Stimulated activated CD8-positive, alpha-beta memory T cell treated with anti-CD3 and anti-CD28 coated beads, Interleukin-7, amount 100 ng/mL, for 4 hours (primary cell): ENCODE results near the gene IVD.

Experiments
- DNase-seq, 2 donors: peaks; one replicate each; pipeline ENCODE4 v3.0.0-alpha.2; 2020; ENCODE audit warnings: low read depth in 2 of 2

The IVD gene

DNA sequence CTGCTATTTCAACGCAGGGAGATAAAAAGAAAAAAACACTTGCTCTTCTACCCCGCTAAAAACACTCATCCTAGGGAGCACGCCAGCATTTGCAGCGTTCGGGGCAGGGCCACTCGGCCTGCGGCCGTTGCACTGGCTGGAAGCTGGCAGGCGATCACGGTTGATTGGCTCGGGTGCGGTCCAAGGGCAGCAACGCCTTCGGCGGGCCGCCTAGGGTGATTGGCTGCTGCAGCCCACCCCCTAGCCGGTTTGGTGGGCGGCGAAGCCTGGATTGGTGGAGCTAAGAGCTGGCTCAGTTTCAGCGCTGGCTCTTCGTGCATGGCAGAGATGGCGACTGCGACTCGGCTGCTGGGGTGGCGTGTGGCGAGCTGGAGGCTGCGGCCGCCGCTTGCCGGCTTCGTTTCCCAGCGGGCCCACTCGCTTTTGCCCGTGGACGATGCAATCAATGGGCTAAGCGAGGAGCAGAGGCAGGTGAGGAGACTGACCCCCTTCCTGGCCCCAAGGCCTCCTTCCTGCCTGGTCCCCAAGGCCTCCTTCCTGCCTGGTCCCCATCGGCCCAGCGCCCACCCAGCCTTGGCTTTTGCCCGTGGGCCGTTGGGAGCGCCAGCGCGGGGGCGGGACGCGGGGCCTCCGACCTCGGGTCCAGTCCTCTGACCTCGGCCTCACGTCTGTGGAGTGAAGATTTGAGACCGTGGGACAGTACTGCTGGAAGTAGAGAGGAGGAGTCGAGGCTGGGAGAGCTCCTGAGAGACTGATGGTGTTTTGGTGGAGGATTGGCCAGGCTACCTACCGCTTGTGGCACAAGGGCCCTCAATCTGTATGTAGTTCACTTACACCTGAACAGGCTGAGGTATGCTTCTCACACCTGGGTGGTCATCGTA, at the start of gene IVD:
IVD (plus strand) TSS at position 295 of the 881 bp plus-strand sequence; CDS start at position 328, 33 bp downstream.
- peak; percentile 74 to 87 for DNase-seq

DNA sequence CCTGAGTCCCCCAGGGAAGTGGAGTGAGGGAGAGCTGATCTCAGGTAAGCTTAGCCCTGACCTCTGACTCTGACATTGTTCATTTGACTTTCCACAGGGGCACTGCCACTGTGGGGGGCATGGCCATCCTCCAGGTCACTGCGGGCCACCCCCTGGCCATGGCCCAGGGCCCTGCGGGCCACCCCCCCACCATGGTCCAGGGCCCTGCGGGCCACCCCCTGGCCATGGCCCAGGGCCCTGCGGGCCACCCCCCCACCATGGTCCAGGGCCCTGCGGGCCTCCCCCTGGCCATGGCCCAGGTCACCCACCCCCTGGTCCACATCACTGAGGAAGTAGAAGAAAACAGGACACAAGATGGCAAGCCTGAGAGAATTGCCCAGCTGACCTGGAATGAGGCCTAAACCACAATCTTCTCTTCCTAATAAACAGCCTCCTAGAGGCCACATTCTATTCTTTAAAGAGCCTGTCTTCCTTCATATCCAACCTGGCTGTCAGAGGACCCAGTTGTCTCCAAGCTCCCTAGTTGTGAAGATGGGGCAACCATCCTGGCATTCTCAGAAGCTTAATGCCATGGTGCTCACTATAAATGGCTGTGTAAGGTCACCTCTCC, 49.5 kb upstream of the IVD start:
- no peak for DNase-seq

DNA sequence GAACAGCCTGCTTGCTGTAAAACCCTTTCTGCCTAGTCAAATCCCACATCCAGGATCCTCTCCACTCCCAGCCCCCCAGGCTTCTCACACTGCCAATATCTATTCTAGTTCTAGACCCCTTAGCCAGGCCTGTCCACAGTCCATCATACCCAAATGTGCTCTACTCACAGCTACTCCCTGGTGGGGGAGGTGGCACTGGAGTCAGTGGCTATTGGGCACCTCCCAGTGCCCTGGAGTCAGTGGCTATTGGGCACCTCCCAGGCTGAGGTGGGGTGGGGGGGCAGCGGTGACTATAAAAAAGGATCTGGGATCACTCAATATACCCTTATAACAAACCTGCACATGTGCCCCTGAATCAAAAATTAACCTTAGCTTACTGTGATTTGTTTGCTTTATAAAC, 48.3 kb upstream of the IVD start:
- no peak for DNase-seq

DNA sequence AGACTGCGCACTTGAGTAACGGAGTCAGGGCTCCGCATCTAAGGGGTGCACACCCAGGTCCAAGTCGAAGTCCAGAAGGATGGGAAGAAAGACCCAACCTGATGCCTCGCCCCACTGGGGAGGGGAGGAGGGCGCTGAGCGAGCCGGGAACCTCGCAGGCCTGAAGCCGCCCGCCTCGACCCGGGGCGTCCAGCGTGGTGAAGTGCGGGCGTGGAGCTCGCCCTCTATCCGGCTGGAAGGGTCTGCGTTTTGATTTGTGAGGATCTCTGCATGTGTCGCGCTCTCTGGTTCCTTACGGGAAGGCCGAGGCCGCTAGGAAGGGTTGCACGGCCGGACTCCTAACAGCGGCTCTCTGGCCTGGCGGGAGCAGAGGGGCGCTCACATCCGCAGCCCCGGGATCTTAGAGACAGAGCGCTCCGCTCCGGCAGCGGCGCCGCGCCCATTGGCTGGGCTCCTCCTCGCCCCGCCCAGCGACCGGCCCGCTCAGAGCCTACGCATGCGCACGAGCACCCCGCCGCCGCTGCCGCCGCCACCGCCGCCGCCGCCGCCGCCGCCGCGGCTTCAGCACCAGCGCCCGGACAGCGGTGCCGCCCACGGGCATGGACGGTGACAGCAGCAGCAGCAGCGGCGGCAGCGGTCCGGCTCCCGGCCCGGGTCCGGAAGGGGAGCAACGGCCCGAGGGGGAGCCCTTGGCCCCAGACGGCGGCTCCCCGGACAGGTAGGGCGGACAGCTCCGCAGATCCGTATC, 47.7 kb upstream of the IVD start, which contains the start of gene DISP2:
DISP2 (plus strand) TSS at position 497 of the 748 bp plus-strand sequence; CDS start at position 600, 103 bp downstream.
- DNase-seq: peak; percentile 65 to 81

DNA sequence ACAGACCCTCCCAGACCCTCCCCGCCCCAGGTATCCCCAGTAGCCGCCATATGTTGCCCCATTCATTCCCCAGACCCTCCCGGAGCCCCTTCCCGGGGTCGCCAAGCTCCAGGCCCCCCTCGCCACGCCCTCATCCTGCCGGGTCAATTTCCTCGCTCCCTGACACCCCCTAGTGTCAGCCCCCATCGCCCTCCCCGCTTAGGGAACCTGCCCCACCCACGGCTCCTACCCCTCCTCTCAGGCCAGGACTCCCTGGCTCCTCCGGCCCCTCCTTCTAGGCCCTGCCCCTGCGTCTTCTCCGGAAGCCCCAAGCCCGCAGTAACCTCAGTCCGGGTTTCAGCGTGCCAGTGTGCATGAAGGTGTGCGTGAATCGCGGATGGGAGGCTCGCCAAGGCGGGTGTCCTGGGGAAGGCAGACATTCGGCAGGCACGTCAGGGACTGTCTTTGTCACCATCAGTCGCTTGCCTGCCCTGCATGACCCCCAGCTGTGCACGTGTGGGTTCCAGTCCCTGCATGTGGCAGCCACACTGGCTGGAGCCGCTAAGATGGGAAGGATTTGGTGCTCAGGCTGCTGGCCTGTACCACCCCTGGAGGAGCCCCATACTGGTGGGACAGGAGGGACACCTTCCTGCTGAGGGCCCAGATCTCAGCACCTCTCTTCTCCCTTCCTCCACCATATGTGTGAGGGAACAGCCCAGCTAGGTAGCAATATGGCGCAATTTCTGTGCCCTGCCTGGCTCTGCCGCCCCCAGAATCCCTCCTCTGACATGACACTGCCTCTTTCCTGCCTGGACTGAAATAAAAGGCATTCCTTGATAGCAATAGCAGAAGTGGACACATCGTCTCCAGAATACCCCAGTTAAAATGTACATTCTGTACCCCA, 46.9 kb upstream of the IVD start:
- DNase-seq: peak; percentile 13 to 43

DNA sequence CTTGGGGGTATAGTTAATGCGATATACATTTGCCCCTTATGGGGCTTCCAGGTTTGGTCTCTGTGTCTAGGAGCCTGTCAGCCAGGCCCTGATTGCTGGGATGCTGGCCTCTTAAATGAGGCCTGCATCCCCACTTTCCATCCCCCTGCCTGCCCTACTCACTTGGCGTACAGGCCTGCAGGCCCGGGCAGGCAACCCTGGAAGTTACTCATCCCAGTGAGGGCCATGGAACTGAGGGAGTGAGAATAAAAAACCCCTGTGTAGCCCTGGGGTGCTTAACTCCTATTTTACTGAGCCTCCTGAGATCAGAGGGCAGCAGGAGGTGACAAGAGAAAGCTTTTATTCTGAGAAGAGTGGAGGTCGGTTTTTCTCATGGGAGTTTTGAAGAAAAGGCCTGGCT, 45.6 kb upstream of the IVD start:
- no peak for DNase-seq

DNA sequence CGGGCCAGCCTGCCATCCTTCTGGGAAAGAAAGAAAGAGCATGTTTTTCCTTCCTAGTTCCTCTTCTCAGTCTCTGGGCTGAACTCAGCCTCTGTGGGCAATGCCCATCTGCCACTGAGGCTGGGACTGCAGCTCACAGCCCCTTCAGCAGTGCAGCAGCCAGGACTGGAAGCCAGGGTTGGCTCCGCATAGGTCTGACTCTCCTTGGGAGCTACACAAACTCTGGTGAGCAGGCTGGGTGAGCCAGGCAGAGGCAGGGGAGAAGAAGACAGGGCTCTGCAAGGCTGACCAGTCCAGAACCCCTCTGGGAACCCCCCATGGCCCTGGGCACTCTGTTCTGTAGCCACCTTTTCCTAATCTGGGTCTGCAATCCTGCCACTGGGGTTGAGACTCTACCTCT, 44.0 kb upstream of the IVD start:
- no peak for DNase-seq

DNA sequence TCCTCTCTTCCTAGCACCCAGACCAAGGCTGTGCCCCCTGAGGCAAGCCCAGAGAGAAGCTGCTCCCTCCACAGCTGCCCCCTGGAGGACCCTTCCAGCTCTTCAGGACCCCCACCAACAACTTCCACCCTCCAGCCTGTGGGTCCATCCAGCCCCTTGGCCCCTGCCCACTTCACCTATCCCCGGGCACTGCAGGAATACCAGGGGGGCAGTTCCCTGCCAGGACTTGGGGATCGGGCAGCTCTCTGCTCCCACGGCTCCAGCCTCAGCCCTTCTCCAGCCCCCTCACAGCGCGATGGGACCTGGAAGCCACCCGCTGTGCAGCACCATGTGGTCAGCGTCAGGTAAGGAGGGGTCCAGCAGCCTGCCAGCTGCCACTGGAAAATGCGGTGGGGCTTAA, 42.0 kb upstream of the IVD start:
- DNase-seq: no peak

DNA sequence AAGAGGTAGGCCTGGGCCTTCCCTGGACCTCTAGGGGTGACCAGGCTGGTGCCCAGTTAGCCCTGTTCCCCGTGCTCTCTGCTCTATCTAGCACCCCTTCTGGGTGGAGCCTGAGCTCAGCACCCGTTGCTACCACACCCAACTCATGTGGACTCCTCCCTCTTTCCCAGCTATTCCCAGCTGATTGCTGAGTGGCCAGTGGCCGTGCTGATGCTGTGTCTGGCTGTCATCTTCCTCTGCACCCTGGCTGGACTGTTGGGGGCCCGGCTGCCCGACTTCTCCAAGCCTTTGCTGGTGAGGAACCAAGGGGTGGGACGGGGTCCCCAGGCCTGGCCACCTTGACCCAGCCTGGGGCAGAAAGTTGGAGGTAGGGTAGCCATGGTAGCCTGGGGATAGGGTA, 41.3 kb upstream of the IVD start:
- no peak for DNase-seq

DNA sequence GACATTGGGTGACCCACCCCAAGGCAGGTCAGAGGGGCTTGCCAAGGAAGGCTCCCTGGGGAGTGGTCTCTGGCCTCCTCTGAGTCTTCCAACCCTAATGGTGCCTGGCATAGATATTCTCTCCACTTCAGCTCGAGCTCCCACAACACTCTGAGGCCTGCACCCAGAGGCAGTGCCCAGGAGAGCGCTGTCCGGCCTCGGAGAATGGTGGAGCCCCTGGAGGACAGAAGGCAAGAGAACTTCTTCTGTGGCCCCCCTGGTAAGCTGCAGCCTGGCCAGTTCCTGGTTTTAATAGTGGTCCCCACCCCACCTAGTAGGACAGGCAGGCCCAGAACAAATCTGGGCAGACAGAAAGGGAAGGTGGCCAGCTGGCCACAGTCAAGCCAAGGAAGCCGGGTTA, 40.6 kb upstream of the IVD start:
- no peak for DNase-seq

DNA sequence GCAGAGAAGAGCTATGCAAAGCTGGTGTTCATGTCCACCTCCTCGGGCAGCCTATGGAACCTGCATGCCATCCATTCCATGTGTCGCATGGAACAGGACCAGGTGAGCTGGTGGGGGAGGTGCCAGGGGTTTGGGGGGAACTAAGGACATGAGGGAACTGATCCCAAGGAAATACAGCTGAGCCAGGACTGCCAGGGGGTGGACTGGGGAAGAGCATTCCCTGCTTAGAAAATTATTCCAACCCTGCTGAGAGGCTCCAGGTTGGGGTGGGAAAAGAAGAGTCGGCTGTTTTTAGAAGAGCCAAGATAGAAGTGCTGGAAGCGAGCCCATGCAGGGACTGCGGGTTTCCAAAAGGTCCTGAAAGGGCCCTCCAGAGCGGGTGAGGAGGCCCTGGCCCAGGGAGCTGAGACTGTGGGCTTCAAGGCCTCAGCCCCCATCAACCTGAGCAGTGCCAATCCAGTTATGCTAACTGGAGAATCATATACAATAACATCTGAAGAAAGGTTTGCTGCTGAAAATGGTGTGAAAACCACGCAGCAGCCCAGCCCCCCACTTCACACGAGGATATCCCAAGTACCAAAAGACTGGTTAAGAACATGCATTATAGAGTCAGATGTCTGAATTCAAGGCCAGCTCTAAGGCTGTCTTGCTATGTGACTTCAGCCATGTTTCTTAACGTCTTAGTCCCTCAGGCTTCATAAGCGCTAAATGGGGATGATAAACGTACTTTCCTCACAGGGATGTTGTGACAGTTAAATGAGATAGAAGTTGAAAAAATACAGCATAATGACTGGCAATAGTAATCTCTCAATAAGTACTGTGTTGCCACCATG, 39.8 kb upstream of the IVD start:
- no peak for DNase-seq

DNA sequence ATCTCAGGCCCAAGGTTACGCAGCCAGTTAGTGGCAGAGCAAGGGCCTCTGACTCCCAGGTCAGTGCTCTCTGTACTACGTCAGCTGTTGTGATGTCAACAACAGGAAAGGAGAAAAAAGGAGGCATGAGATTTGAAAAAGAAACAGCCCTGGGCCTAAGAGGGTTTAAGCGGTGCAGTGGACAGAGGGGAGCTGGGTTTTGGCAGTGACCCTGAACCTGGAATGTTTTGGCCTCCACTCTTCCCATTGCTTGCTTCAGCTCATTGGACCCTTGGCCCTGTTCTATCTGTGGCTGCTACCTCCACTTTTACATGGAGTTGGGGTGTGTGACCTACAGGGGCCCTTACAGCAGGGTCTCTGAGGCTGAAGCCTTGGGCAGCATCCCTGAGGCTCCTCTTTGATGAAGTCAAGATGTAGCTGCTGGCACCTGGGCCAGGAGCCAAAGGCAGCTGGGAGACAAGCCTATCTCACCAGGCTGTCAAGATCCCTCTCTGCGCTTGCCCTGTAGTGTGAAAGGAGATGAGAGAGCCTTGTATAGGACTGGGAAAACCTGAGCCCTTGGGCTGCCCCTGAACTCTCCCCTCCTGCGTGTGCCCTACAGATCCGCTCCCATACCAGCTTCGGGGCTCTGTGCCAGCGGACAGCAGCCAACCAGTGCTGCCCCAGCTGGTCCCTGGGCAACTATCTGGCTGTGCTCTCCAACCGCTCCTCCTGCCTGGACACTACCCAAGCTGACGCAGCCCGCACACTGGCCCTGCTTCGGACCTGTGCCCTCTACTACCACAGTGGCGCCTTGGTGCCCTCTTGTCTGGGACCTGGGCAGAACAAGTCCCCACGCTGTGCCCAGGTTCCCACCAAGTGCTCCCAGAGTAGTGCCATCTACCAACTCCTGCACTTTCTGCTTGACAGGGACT, 38.9 kb upstream of the IVD start:
- no peak for DNase-seq

DNA sequence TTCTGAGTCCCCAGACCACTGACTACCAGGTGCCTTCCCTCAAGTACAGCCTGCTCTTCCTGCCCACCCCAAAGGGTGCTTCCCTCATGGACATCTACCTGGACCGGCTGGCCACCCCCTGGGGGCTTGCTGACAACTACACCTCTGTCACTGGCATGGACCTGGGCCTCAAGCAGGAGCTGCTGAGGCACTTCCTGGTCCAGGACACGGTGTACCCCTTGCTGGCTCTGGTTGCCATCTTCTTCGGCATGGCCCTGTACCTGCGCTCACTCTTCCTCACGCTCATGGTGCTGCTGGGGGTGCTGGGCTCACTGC, 38.3 kb upstream of the IVD start:
- no peak for DNase-seq

DNA sequence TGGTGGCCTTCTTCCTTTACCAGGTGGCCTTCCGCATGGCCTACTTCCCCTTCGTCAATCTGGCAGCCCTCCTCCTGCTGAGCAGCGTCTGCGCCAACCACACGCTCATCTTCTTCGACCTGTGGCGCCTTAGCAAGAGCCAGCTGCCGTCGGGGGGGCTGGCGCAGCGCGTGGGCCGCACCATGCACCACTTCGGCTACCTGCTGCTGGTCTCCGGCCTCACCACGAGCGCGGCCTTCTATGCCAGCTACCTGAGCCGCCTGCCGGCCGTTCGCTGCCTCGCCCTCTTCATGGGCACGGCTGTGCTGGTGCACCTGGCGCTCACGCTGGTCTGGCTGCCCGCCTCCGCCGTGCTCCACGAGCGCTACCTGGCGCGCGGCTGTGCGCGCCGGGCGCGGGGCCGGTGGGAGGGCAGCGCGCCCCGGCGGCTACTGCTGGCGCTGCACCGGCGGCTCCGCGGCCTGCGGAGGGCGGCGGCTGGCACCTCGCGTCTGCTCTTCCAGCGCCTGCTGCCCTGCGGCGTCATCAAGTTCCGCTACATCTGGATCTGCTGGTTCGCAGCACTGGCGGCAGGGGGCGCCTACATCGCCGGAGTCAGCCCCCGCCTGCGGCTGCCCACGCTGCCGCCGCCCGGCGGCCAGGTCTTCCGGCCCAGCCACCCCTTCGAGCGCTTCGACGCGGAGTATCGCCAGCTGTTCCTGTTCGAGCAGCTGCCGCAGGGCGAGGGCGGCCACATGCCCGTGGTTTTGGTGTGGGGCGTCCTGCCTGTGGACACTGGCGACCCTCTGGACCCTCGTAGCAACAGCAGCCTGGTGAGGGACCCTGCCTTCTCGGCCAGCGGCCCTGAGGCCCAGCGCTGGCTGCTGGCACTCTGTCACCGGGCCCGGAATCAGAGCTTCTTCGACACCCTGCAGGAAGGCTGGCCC, 37.6 kb upstream of the IVD start:
- peak; percentile 75 to 84 for DNase-seq

DNA sequence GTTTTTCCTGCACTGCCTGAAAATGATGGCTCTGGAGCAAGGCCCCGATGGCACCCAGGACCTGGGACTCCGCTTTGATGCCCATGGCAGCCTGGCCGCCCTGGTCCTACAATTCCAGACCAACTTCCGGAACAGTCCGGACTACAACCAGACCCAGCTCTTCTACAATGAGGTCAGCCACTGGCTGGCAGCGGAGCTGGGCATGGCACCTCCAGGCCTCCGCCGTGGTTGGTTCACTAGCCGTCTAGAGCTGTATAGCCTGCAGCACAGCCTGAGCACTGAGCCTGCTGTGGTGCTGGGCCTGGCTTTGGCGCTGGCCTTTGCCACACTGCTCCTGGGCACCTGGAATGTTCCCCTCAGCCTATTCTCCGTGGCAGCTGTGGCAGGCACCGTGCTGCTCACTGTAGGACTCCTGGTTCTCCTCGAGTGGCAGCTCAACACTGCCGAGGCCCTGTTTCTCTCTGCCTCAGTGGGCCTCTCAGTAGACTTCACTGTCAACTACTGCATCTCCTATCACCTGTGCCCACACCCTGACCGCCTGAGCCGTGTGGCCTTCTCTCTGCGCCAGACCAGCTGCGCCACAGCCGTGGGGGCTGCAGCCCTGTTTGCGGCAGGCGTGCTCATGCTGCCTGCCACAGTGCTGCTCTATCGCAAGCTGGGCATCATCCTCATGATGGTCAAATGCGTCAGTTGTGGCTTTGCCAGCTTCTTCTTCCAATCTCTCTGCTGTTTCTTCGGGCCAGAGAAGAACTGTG, 36.7 kb upstream of the IVD start:
- DNase-seq: no peak

DNA sequence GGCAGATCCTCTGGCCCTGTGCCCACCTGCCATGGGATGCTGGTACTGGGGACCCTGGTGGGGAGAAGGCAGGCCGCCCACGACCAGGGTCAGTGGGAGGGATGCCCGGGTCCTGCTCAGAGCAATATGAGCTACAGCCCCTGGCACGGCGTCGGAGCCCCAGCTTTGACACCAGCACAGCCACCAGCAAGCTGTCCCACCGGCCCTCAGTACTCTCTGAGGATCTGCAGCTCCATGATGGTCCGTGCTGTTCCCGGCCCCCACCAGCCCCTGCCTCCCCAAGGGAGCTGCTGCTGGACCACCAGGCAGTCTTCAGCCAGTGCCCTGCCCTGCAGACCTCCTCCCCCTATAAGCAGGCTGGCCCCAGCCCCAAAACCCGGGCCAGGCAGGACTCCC, 36.1 kb upstream of the IVD start:
- no peak for DNase-seq

DNA sequence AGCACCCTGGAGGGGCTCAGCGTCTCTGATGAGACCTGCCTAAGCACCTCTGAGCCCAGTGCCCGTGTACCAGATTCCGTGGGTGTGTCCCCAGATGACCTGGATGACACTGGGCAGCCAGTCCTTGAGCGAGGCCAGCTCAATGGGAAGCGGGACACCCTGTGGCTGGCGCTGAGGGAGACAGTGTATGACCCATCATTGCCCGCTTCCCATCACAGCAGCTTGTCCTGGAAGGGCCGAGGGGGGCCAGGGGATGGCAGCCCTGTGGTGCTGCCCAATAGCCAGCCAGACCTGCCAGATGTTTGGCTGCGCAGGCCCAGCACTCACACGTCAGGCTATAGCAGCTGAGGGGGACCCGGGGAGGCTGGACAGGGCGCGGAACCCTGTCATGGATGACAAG, 35.6 kb upstream of the IVD start:
- DNase-seq: no peak

DNA sequence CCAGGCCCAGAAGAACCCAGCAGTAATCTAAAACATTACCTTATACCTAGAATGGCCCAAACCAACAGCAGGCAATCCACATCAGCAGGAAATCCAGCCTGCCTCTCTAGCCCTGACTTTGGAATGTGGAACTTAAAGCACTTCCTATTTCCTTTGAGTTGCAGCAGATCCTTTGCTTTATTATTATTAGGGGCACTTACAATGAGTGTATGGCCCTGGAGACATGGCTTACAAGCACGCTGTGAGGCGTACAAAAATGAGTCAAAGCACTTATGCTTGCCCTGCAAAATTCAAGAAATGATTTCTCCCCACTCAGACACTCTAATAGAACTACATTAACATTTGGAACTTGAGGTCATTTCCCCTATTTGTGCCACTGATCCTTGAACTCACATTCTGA, 32.6 kb upstream of the IVD start:
- no peak for DNase-seq
